GM18520 (cell line): ENCODE results near the gene SOD3.

Source experiments
- ATAC-seq: cut with Tn5 transposase; IDR thresholded peaks from one replicate; pipeline ENCODE4 v1.9.1; 2021; ENCODE audit not compliant: unreplicated experiment

SOD3 gene

DNA sequence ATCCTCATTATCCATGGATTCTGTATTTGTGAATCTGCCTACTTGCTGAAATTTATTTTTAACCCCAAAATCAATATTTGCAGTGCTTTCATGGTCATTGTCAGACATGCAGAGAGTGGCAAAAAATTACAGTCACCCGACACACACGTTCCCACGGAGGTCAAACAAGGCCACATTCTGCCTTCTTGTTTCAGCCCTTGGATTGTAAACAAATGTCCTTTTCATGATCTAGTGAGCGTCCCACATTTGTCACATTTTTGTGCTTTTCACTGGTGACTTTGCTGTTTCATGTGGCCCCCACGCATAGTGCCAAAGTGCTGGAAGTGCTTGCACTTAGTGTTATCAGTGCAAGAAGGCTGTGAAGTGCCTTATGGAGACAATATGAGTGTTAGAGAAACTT, 45.0 kb downstream of the SOD3 start:
- ATAC-seq, result no peak

DNA sequence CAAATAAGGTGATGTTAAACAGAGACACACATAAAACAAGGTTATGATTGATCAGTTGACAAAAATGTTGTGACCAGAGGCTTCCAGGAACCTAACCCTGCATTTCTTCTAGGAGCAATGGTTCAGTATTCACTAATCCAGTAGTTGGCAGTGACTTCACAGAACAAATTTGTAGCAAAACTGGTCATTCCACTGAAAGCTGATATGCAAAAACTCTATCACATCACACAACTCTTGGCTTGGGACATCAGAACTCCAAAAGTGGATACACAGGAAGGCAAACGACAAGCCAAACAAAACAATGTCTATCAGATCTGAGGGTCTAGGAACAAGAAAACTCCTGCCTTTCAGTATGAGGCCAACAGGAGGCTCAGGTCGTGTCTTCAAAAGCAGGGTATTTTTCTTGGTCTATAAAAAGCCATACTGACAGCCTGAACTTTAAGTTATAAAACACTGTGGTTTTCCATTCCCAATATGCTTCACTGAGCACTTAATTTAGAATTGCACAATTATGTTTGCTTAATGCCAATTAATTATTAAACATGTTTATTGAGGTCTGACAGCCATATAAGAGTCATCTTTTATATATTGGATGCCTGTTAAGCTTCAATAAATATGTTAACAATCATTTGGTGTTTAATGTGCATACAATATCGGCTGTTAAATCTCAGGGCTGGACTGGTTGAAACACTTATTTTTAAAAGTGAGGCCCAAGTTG, 45.6 kb downstream of the SOD3 start:
- ATAC-seq, result no peak

DNA sequence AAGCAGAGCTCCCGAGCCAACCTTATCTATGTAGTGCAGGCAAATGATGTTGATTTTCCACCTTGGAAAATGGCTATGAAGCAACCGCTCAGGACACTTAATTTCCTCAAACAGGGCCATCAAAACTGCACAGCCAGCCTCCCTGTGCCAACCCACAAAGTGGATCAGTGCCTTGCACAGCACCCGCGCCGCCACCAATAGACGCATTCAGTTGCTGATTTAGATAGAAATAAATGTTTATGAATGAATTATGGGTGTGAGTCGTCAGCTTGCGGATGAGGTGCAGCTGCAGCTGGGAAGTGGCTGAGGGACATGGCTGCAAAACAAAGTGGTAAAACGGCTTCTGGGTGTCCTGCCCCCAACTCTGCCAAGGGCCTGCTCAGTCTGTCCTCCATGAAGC, 47.0 kb downstream of the SOD3 start:
- no peak for ATAC-seq

DNA sequence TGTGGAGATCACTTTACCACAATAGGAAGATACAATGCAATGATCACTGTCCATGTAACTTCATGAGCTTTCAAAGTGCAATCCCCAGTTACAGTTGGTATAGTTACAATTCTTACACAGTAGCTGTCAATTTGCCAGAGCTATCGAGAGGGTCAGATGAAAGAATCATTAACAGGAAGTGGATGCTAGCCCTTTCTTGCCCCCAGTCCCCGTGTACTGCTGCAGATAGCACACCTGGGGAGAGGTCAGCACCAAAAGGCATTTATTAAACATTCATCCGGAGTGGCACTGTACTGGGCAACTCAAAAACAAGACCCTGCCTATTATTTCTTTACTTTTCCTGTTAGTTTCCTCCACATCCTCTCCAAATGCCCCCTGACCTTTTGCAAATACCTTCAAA, 47.7 kb downstream of the SOD3 start:
- ATAC-seq, result no peak

- no peak for ATAC-seq
These were observed 49.8 kb downstream of the SOD3 start for GRCh38 chr4:24845132-24845531.

DNA sequence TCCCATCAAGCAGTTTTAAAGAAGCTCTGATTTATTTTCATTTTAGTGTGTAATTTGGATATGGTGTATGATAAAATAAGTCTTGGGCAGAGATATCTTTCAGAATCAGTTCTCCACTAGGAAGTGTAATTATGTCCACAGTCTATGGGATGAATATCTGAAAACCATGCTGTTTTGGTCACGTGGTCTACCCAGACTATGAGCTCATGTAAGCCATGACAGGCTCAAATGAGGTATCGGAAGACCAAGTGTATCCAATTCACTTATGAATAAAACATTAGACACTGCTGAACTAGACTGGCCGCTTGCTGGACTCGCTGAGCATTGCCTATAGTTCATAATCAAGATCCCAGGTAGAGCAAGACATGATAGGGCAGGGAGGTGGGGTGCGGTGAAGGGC, 50.5 kb downstream of the SOD3 start:
- ATAC-seq, result no peak

GRCh38 chr4:24846716-24847115, 51.3 kb downstream of the SOD3 start:
- no peak for ATAC-seq

GRCh38 chr4:24849351-24849750, 54.0 kb downstream of the SOD3 start:
- ATAC-seq, result no peak

DNA sequence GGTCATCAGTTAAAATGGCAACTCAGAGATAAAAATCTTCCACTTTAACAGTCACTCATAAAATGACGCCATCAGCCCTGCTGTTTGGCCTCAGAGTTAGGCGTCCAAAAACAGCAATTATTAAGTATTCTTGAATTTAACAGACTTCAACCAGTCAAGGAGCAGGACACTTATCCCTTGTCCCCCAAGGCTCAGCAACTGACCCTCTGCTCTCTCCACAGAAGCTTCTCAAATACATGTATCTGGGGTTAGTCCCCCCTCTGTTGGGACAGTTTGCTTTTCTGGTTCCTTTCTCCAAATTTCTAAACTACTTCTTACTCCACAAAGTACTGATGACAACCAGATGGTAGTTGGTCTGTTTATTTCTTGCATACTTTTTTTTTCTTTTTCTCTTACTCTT, 54.4 kb downstream of the SOD3 start:
- ATAC-seq, result no peak
